Measurements from ENCODE around the gene ATF6.

Gene ATF6

DNA sequence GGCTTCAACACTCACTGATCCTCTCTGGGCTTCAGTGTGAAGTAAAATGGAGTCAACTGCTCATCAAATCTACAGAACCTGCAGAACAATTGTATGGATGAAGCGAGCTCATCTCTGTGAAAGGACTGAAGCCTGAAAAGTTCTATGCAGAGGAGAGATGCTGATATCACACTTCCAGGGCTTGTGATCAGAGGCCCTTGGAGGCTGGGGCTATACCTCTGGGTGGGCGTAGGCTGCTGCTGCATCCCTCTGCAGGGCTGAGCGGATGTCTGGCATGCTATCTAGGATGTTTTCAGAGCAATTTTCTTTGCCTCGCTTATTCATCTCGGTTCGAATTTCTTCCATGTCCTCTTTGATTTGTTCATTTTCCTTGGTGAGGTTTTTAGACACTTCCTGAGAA, 240.0 kb downstream of the ATF6 start:
- DNase-seq, result no peak

DNA sequence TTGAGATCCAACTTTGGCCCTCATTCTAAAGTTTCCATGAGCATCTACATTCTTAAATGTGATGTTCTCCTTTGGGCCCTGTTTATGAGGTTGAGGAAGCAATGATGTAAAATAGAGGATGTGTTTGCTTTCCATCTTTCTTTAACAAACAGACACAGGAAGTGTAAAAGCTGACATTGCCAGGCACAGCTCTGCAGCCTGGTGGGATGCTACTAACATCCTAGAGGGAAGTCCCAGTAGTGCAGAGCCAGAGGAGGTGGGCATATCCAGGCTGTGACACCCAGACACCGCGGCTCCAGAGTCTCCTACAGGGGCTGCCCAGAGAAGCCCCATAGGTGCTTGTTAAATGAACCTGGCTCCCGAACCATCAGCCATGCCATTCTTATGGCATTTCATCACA, 241.3 kb downstream of the ATF6 start:
- no peak for DNase-seq

DNA sequence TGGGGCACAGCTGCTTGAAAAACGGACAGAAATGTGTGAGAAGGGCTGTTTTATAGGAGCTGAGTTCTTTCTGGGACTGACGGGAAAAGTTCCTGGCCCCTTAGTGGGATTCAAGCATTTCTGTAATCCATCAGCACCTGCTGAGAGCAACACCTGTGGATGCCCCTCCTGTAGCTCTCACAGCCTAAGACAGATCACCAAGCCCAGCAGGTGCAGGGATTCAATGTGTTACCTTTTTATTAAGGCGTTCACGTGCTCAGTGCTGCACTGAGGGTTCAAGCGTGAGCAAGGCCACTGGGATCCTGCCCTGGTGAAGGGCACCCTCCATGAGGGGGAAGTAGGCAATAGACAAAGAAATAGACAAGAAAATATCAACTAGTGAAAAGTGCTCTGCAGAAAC, 242.7 kb downstream of the ATF6 start:
- no peak for DNase-seq

DNA sequence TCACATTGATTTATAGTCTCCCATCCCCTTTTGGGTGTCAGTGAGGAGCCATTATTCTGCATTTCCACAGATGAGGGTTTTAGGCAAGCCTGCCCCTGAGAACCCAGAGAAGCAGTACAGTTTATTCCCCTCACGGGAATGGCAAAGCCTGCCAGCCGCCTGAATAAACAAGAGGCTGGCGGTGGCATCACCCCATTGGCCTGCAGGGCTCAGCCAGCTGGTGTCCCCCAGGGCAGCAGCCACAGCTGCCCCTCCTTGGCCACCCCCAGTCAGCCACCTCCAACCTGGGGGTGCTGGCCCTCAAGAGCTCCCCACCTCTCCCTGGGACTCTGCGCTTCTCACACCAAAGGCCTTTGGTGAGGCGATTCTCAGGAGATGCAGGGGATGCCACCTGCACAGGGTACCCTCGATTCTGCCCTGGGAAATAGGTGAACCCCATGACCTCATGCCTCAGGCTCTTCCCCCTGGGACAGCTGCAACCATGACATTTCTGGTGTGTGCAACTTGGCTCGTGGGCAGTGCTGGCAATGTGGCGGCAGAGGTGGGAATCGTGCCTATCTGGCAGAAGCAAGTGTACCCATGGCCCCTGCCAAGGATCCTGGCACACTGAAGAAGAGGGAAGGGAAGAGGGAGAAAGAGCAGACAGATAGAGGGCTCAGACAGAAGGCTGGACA, 243.5 kb downstream of the ATF6 start:
- DNase-seq, result no peak

DNA sequence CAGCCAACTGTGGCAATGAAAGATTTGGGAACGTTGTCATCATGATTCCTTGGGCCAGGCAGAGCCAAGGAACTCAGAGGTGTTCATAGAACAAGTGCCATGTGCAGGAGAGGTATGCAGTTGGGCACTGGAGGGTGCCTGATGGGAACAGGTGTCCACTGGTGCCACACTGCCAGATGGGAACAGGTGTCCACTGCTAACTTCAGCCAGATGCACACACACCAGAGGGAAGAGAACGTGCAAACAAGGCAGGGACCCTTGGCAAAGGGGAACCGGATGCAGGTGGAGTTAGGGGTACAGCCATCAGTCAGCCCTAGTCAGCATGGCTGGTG, 244.0 kb downstream of the ATF6 start:
- DNase-seq, result no peak

DNA sequence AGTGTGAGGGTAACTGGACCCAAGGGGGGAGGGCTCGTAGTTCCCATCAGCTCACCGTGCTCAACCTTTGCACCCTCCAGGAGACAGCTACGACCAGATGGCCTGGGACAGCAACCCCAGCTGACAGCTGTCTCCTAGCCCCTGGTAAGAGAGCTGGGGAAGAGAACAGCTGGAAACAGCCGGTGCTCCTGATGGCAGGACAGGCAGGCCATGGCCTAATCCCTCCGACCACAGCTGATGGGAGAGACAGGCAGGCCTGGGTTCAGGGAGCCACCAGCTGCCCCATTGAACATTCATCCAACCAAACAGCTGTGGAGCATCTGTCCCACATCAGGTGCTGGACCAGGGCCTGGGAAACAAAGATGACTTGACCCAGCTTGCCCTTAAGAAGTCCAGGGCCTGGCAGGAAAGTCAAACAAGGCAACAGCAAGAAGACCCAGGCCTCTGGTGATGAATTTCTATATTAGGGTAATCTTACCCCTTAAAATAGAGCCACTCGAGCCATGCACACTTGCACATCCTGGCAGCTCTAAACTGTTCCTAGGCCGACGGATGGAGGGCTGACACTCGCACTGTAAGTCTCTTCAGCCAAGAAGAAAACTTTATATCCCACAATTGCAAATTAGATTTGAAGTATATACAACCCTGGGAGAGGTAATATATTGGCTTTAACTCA, 245.4 kb downstream of the ATF6 start:
- DNase-seq, result no peak

DNA sequence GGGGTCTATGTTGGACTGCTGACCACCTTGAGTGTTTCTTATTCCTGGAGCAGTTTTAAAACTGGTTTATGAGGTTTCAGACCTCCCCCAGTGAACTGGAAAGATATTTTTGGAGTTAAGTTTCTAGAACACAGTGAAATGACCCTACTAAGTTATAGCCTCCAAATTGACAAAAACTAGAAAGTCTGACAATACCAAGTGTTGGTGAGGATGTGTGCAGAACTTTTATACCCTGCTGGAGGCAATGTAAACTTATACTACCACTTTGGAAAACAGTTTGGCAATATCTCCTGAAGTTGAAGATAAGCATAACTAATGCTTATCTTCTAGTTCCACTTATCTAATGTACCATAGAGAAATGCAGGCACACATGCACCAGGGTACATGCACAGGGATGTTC, 247.2 kb downstream of the ATF6 start:
- no peak for DNase-seq
